NB4 (cell line): ENCODE results near the gene ANKRD39.

Experiments
- POLR2A ChIP-seq: IDR thresholded peaks from 2 replicates; pipeline ENCODE4 v1.6.1; 2011; ENCODE audit warnings: mild to moderate bottlenecking; ENCODE audit not compliant: insufficient read length; ENCODE audit errors: extremely low read depth
- TF ChIP-seq, protein P1 (sequence below): IDR thresholded peaks from one replicate; pipeline ENCODE4 v1.5.1; 2012; ENCODE audit warnings: low read depth, low read length

DNA sequence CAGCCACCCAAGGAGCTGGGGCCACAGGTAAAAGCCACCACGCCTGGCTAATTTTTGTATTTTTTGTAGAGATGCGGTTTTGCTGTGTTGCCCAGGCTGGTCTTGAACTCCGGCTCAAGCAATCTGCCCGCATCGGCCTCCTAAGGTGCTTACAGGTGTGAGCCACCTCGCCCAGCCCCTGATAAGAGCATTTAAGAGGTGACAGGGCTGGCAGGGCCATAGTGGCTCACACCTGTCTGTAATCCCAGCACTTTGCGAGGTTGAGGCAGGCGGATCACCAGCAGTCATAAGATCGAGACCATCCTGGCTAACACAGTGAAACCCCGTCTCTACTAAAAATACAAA is 50.7 kb downstream of the ANKRD39 start:
- TF ChIP-seq, protein P1, sequence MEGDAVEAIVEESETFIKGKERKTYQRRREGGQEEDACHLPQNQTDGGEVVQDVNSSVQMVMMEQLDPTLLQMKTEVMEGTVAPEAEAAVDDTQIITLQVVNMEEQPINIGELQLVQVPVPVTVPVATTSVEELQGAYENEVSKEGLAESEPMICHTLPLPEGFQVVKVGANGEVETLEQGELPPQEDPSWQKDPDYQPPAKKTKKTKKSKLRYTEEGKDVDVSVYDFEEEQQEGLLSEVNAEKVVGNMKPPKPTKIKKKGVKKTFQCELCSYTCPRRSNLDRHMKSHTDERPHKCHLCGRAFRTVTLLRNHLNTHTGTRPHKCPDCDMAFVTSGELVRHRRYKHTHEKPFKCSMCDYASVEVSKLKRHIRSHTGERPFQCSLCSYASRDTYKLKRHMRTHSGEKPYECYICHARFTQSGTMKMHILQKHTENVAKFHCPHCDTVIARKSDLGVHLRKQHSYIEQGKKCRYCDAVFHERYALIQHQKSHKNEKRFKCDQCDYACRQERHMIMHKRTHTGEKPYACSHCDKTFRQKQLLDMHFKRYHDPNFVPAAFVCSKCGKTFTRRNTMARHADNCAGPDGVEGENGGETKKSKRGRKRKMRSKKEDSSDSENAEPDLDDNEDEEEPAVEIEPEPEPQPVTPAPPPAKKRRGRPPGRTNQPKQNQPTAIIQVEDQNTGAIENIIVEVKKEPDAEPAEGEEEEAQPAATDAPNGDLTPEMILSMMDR, result no peak
- TF ChIP-seq POLR2A, result no peak
